Activated naive CD8-positive, alpha-beta T cell treated with anti-CD3 and anti-CD28 coated beads, Interleukin-2, amount 50 U/mL, for 24 hours (primary cell): ENCODE measurements around the gene SYT10.
"Not testable (repeated sequence)": the region's sequence is repeated elsewhere in the genome, so short reads cannot be mapped to it uniquely, and the experiment has no call there.

Experiments used
- ATAC-seq: fragments of 150-1000 bp; cut with Tn5 transposase; one replicate; pipeline ENCODE4 v1.10.0; 2021
- DNase-seq: peaks from one replicate; pipeline ENCODE4 v3.0.0; 2021
- H3K27ac Mint-ChIP-seq: one replicate; pipeline ENCODE4 v1.8.0; 2021; ENCODE audit warnings: mild to moderate bottlenecking, mixed read lengths
- H3K27me3 Mint-ChIP-seq: one replicate; pipeline ENCODE4 v1.8.0; 2021; ENCODE audit warnings: mixed read lengths
- H3K36me3 Mint-ChIP-seq: one replicate; pipeline ENCODE4 v1.8.0; 2021; ENCODE audit warnings: low read depth, mixed read lengths
- H3K4me1 Mint-ChIP-seq: one replicate; pipeline ENCODE4 v1.8.0; 2021; ENCODE audit warnings: mixed read lengths
- H3K4me3 Mint-ChIP-seq: one replicate; pipeline ENCODE4 v1.8.0; 2021; ENCODE audit warnings: mild to moderate bottlenecking, moderate library complexity, mixed read lengths
- H3K9me3 Mint-ChIP-seq: one replicate; pipeline ENCODE4 v1.8.0; 2021; ENCODE audit warnings: mixed read lengths

The SYT10 gene

GRCh38 chr12:33431648-33432047 lies 8.0 kb downstream of the SYT10 start:
- Mint-ChIP-seq H3K9me3 (no peaks in the 10 kb centered on the region), H3K27ac (no peak overlapping the region), H3K27me3 (no peaks in the 10 kb centered on the region), H3K36me3 (no peaks in the 10 kb centered on the region), H3K4me1 (no peaks in the 10 kb centered on the region), H3K4me3 (no peak overlapping the region)
- ATAC-seq: no peak
- no peak for DNase-seq

GRCh38 chr12:33429468-33429867 lies 10.2 kb downstream of the SYT10 start:
- Mint-ChIP-seq H3K4me1 (no peaks in the 10 kb centered on the region), H3K36me3 (no peaks in the 10 kb centered on the region), H3K27me3 (no peaks in the 10 kb centered on the region), H3K27ac (no peak overlapping the region), H3K4me3 (no peak overlapping the region), H3K9me3 (no peaks in the 10 kb centered on the region)
- ATAC-seq: no peak
- DNase-seq: no peak

- H3K9me3 Mint-ChIP-seq: no peaks in the 10 kb centered on the region
- no peaks in the 10 kb centered on the region for H3K27me3 Mint-ChIP-seq
- DNase-seq (no peak), ATAC-seq (no peak)
- no peaks in the 10 kb centered on the region for H3K4me1 Mint-ChIP-seq
- H3K4me3 Mint-ChIP-seq: no peak overlapping the region
- no peaks in the 10 kb centered on the region for H3K36me3 Mint-ChIP-seq
- H3K27ac Mint-ChIP-seq: no peak overlapping the region
Observed at GRCh38 chr12:33427071-33427470, 12.5 kb downstream of the SYT10 start.

- no peaks in the 10 kb centered on the region for H3K27me3 Mint-ChIP-seq
- H3K27ac Mint-ChIP-seq: no peak overlapping the region
- DNase-seq (no peak), ATAC-seq (no peak)
- no peaks in the 10 kb centered on the region for H3K36me3 Mint-ChIP-seq
- H3K9me3 Mint-ChIP-seq: peaks cover 3% of the 10 kb centered on the region
- no peaks in the 10 kb centered on the region for H3K4me1 Mint-ChIP-seq
- no peak overlapping the region for H3K4me3 Mint-ChIP-seq
Observed at GRCh38 chr12:33423706-33424105, 15.9 kb downstream of the SYT10 start.

GRCh38 chr12:33412410-33412809 lies 27.2 kb downstream of the SYT10 start:
- not testable (repeated sequence) for H3K4me1 Mint-ChIP-seq, H3K27ac Mint-ChIP-seq, H3K4me3 Mint-ChIP-seq, ATAC-seq, DNase-seq, H3K27me3 Mint-ChIP-seq, H3K36me3 Mint-ChIP-seq
- peaks cover 21% of the 10 kb centered on the region for H3K9me3 Mint-ChIP-seq

- peaks cover 5% of the 10 kb centered on the region for H3K9me3 Mint-ChIP-seq
- H3K4me1 Mint-ChIP-seq: no peaks in the 10 kb centered on the region
- no peak overlapping the region for H3K4me3 Mint-ChIP-seq
- H3K27ac Mint-ChIP-seq: no peak overlapping the region
- no peak for ATAC-seq
- H3K36me3 Mint-ChIP-seq: no peaks in the 10 kb centered on the region
- H3K27me3 Mint-ChIP-seq: no peaks in the 10 kb centered on the region
- no peak for DNase-seq
Observed at GRCh38 chr12:33383503-33383902, 56.1 kb downstream of the SYT10 start.

- Mint-ChIP-seq H3K4me1 (no peaks in the 10 kb centered on the region), H3K4me3 (no peak overlapping the region), H3K36me3 (no peaks in the 10 kb centered on the region), H3K27ac (no peak overlapping the region), H3K27me3 (no peaks in the 10 kb centered on the region), H3K9me3 (no peaks in the 10 kb centered on the region)
- DNase-seq: no peak
- ATAC-seq: no peak
Observed at GRCh38 chr12:33376153-33376552, 63.5 kb downstream of the SYT10 start.

- DNase-seq (no peak), ATAC-seq (no peak)
- no peaks in the 10 kb centered on the region for H3K27me3 Mint-ChIP-seq
- no peaks in the 10 kb centered on the region for H3K36me3 Mint-ChIP-seq
- H3K4me1 Mint-ChIP-seq: no peaks in the 10 kb centered on the region
- no peak overlapping the region for H3K4me3 Mint-ChIP-seq
- H3K27ac Mint-ChIP-seq: no peak overlapping the region
- H3K9me3 Mint-ChIP-seq: no peaks in the 10 kb centered on the region
Observed at GRCh38 chr12:33370318-33370717, 69.3 kb downstream of the SYT10 start.

GRCh38 chr12:33357181-33357580 lies 82.4 kb downstream of the SYT10 start:
- ATAC-seq: no peak
- Mint-ChIP-seq H3K9me3 (peaks cover 4% of the 10 kb centered on the region), H3K27ac (no peak overlapping the region), H3K27me3 (no peaks in the 10 kb centered on the region), H3K36me3 (no peaks in the 10 kb centered on the region), H3K4me1 (no peaks in the 10 kb centered on the region), H3K4me3 (no peak overlapping the region)
- no peak for DNase-seq

GRCh38 chr12:33349791-33350190 lies 89.8 kb downstream of the SYT10 start:
- H3K9me3 Mint-ChIP-seq: peaks cover 17% of the 10 kb centered on the region
- ATAC-seq: no peak
- H3K27me3 Mint-ChIP-seq: no peaks in the 10 kb centered on the region
- no peak overlapping the region for H3K27ac Mint-ChIP-seq
- no peaks in the 10 kb centered on the region for H3K4me1 Mint-ChIP-seq
- no peak for DNase-seq
- H3K36me3 Mint-ChIP-seq: peaks cover 3% of the 10 kb centered on the region
- H3K4me3 Mint-ChIP-seq: no peak overlapping the region

GRCh38 chr12:33331961-33332398 lies 107.6 kb downstream of the SYT10 start:
- H3K27me3 Mint-ChIP-seq, ATAC-seq, H3K4me1 Mint-ChIP-seq, H3K36me3 Mint-ChIP-seq, H3K4me3 Mint-ChIP-seq, H3K9me3 Mint-ChIP-seq, DNase-seq, H3K27ac Mint-ChIP-seq: not testable (repeated sequence)

GRCh38 chr12:33330940-33331339 lies 108.7 kb downstream of the SYT10 start:
- Mint-ChIP-seq H3K36me3 (no peaks in the 10 kb centered on the region), H3K27me3 (no peaks in the 10 kb centered on the region), H3K4me1 (no peaks in the 10 kb centered on the region), H3K27ac (no peak overlapping the region), H3K9me3 (peaks cover 3% of the 10 kb centered on the region), H3K4me3 (no peak overlapping the region)
- DNase-seq (no peak), ATAC-seq (no peak)
